Body of pancreas (tissue), 4 donors: ENCODE measurements around the gene MUC5AC. TPM values are rescaled to one million over a fixed set of nuclear protein-coding genes. Genes with fewer than 3 reads are reported as not detected.

Source experiments
- ATAC-seq: fragments of 150-250 bp; one replicate; pipeline ENCODE4 v1.9.1; 2016
- DNase-seq, 4 donors: peaks; one replicate each; pipeline ENCODE4 v3.0.0-alpha.2; 2019
- H3K27ac ChIP-seq, 4 donors: fragments of 200-600 bp; sonication (generic); 1 replicate in 3 of 4; 2 replicates in 1 of 4; pipeline versions ENCODE4 v1.5.1 to v1.6.1; 2016 to 2019; ENCODE audit warnings: mild to moderate bottlenecking in 1 of 4, mixed read lengths in 1 of 4, moderate library complexity in 1 of 4
- H3K27me3 ChIP-seq, 2 donors: fragments of 200-600 bp; sonication (generic); one replicate each; pipeline ENCODE4 v1.6.0; 2016; ENCODE audit warnings: mild to moderate bottlenecking in 1 of 2
- H3K36me3 ChIP-seq, 2 donors: fragments of 200-600 bp; sonication (generic); replicated peaks in 1 of 2; 2 replicates each; pipeline ENCODE4 v1.5.1; 2016; ENCODE audit warnings: low read depth in 2 of 2; ENCODE audit not compliant: insufficient read depth in 1 of 2
- H3K4me1 ChIP-seq: fragments of 200-600 bp; sonication (generic); one replicate; pipeline ENCODE4 v1.6.0; 2016
- H3K4me3 ChIP-seq, 2 donors: fragments of 200-600 bp; sonication (generic); 1 replicate in 1 of 2; 2 replicates in 1 of 2; pipeline ENCODE4 v1.5.1; 2016 to 2019
- H3K9me3 ChIP-seq, 3 donors: fragments of 200-600 bp; sonication (generic); 1 replicate in 2 of 3; 2 replicates in 1 of 3; pipeline ENCODE4 v1.5.1; 2016
- POLR2A ChIP-seq, 3 donors: fragments of 450-650 bp; IDR thresholded peaks; one replicate each; pipeline ENCODE4 v1.6.1; 2016; ENCODE audit warnings: antibody characterized with exemption in 3 of 3, mild to moderate bottlenecking in 2 of 3
- WGBS, 2 donors: methylation state at CpG; one replicate each; pipeline ENCODE4 v1.1.5; 2017; 5-methylcytosine and 5-hydroxymethylcytosine counted together
- intact Hi-C: fragments of 100-400 bp; cut with DNase I; formaldehyde crosslinking; loops from one replicate; pipeline ENCODE4 v1.15.1; 2023
- total RNA-seq, 2 donors: library from RNA; depleted of rRNA; stranded (reverse); fragments of >200 nt; gene quantifications; one replicate each; pipeline ENCODE4 v1.1.0, GENCODE V29; 2016
- TF ChIP-seq, protein P1 (sequence below), 7 experiments: fragments of 450-650 bp in 4 of 7; fragments of 200-600 bp in 3 of 7; sonication (generic) in 3 of 7; IDR thresholded peaks; one replicate each; pipeline ENCODE4 v1.5.1; 2016 to 2019; ENCODE audit warnings: antibody characterized with exemption in 7 of 7

MUC5AC gene
- total RNA-seq, 2 donors from 2014 or later, result under 0.01 to 1.8 TPM

DNA sequence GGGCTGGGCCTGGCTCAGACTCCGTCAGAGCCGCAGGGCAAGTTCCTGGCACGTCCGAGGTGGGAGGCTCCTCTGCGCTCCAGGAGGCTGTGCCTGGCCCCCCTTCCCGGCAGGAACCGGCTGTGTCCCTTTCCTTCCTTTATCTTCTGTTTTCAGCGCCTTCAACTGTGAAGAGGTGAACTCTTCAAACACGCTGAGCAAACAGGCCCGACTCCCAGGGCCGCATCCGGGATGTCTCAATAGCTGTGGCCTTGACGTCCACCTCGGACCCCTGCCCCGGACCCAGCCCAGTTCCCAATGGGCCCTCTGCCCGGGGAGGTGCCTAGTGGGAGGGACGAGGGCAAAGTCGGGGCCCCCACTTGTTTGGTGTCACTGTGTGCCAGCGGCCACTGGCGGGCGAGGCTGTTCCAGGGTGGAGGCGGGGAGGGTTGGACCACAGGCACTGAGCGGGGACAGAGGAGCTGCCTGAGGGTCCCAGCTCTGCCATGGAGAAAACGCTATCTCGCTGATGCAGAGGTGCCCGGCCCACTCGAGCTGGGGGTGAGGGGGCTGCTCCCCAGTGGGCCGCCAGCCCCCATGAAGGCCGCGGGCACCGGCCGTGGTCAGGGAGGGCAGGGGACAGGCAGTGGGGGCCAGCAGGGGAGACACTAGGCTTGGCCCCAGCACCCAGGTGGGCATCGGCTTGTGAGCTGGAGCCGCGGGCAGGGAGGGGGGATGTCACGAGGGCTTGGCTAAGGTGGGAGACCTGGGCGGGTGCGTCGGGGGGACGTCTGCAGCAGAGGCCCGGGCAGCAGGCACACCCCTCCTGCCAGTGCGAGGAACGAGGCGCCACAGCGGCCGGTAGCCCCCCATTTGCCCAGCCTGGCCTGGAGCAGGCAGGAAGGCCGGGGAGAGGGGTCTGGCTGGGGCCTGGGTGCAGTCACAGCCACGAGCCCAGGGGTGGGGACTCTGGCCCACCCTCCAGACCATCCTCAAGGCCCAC lies 62.4 kb downstream of the MUC5AC start:
- DNase-seq, result peak in 2 of 4 donors; percentile 16 to 47

DNA sequence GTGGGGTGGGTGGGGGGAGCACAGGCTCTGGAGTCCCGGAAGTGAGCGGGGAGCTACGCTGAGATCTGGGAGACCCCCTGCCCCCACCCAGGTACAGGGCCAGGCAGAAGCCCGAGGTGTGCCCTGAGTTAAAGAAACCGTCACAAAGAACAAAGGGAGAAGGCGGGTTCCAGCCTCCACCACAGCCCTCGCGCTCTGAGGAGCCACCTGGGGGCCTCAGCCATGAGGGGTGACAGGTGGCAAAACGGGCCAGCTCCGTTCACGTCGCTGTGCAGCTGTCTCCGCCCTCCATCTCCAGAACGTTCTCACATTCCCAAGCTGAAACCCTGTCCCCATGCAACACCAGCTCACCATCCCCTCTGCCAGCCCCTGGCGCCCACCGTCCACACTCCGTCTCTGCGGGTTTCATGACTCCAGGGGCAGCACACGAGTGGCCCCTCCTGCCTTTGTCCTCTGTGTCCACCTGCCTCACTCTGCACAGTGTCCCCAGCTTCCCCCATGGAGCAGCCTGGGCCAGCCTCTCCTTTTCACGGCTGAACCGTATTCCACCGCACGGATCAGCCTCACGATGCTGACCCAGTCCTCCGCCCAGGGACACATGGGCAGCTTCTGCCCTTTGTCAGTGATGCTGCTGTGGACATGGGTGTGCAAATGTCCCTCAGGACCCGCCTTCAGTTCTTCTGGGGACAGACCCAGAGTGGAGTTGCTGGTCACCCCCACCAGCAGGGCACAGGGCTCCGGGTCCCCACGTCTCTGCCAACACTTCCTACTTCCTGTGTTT lies 63.4 kb downstream of the MUC5AC start:
- Histone ChIP-seq H3K4me1 (peaks cover 16% of the 10 kb centered on the region), H3K27me3 (peaks cover 0 to 18% of the 10 kb centered on the region in 2 donors), H3K4me3 (no peak overlapping the region), H3K27ac (no peak overlapping the region), H3K9me3 (no peaks in the 10 kb centered on the region), H3K36me3 (no peaks in the 10 kb centered on the region)
- DNase-seq, result peak in 1 of 4 donors; percentile 3
- ATAC-seq, result no peak
- intact Hi-C loops, result no loop called here
- no peak for TF ChIP-seq POLR2A (IDR thresholded peaks at IDR 0.05)
- WGBS, 2 donors, result 45 to 46% methylated on average over 26 to 28 of the region's 28 CpGs

More for the DNA sequence above, 62.4 kb downstream of the MUC5AC start:
- peaks cover 16% of the 10 kb centered on the region for H3K4me1 ChIP-seq
- no peak overlapping the region for H3K4me3 ChIP-seq
- ATAC-seq, result no peak
- peaks cover 0 to 18% of the 10 kb centered on the region in 2 donors for H3K27me3 ChIP-seq
- 33 to 40% methylated on average over 22 to 44 of the region's 48 CpGs for WGBS, 2 donors
- H3K27ac ChIP-seq, result no peak overlapping the region
- intact Hi-C loops, result no loop called here
- TF ChIP-seq, protein P1, sequence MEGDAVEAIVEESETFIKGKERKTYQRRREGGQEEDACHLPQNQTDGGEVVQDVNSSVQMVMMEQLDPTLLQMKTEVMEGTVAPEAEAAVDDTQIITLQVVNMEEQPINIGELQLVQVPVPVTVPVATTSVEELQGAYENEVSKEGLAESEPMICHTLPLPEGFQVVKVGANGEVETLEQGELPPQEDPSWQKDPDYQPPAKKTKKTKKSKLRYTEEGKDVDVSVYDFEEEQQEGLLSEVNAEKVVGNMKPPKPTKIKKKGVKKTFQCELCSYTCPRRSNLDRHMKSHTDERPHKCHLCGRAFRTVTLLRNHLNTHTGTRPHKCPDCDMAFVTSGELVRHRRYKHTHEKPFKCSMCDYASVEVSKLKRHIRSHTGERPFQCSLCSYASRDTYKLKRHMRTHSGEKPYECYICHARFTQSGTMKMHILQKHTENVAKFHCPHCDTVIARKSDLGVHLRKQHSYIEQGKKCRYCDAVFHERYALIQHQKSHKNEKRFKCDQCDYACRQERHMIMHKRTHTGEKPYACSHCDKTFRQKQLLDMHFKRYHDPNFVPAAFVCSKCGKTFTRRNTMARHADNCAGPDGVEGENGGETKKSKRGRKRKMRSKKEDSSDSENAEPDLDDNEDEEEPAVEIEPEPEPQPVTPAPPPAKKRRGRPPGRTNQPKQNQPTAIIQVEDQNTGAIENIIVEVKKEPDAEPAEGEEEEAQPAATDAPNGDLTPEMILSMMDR (IDR thresholded peaks at IDR 0.05), result no peak
- no peak for TF ChIP-seq POLR2A (IDR thresholded peaks at IDR 0.05)
- no peaks in the 10 kb centered on the region for H3K9me3 ChIP-seq
- H3K36me3 ChIP-seq, result no peaks in the 10 kb centered on the region

DNA sequence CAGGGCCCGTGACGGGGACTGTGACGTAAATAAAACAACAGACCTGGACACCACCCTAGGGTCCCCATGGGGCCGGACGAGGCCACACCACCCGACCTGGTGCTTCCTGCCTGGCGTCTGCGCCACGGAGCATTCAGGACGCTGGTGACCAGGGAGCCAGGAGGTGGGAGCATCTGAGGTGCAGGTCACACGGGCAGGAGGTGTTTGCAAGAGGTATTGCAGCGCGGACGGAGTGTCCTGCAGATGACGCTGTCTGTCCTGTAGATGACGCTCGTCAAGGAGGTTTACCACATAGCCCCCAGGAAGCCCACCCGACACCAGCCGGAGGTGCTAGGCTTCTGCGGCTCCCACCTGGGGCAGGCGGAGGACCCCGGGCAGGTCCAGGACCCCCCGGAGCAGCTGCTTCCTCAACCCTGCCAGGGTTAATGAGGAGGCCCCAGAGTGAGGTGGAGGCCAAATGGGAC lies 64.1 kb downstream of the MUC5AC start:
- H3K4me3 ChIP-seq, result no peak overlapping the region
- peaks cover 0 to 21% of the 10 kb centered on the region in 2 donors for H3K27me3 ChIP-seq
- 68 to 72% methylated on average over 18 to 21 of the region's 23 CpGs for WGBS, 2 donors
- no peaks in the 10 kb centered on the region for H3K9me3 ChIP-seq
- no peak overlapping the region for H3K27ac ChIP-seq
- peaks cover 16% of the 10 kb centered on the region for H3K4me1 ChIP-seq
- DNase-seq, result peak in 2 of 4 donors; percentile 1 to 8
- TF ChIP-seq, protein P1 (IDR thresholded peaks at IDR 0.05), result no peak
- TF ChIP-seq POLR2A (IDR thresholded peaks at IDR 0.05), result no peak
- intact Hi-C loops, result no loop called here
- no peaks in the 10 kb centered on the region for H3K36me3 ChIP-seq
- ATAC-seq, result no peak

DNA sequence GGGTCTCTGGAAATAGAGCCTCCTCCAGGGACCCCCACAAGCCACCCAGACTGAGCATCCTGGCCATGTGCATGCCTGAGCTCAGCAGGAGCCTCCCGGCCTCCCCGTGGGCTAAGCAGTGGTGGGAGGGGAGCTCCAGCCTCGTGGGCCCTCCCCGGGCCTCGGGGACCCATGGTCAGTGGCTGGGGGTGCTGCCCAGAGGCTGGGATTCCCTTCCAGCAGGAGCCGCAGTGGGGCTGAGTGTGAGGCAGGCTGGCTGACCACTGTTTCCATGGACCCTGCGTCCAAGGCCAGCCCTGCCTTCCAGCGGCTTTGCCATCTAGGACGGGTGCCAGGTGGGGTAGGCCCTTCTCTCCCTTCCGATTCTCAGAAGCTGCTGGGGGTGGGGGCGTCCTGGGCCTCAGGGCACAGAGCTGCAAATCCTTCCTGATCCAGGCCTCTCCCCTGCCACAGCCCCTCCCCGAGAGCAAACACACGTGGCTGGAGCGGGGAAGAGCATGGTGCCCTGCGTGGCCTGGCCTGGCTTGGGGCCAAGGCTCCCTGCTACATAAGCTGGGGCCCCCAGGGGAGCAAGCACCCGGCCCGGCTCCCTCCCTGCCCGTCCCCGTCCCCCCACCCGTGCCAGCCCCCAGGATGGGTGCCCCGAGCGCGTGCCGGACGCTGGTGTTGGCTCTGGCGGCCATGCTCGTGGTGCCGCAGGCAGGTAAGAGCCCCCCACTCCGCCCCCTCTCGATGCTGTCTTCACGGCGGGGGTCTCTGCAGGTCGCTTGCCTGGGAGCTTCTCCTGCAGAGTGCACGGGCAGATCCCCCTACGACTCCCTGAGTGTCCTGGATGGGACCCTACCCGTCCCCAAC lies 65.0 kb downstream of the MUC5AC start, which contains the start of gene MUC5B:
MUC5B (plus strand) TSS at position 576 of the 855 bp plus-strand sequence; CDS start at position 634, 58 bp downstream.
- peak; percentile 22 for ATAC-seq

More for the DNA sequence above, 65.0 kb downstream of the MUC5AC start, which contains the start of gene MUC5B:
- peaks cover 0 to 22% of the 10 kb centered on the region in 2 donors for H3K27me3 ChIP-seq
- H3K36me3 ChIP-seq, result no peaks in the 10 kb centered on the region
- TF ChIP-seq POLR2A (IDR thresholded peaks at IDR 0.05), result no peak
- TF ChIP-seq, protein P1 (IDR thresholded peaks at IDR 0.05), result no peak
- no peaks in the 10 kb centered on the region for H3K9me3 ChIP-seq
- intact Hi-C loops, result no loop called here
- no peak within 1 kb of the TSS for H3K27ac ChIP-seq
- peak in 3 of 4 donors; percentile 48 to 74 (median 72) for DNase-seq
- H3K4me3 ChIP-seq, result no peak within 1 kb of the TSS
- 0 to 39% methylated on average over 3 to 33 of the region's 36 CpGs for WGBS, 2 donors
- H3K4me1 ChIP-seq, result peaks cover 16% of the 10 kb centered on the region
